Adipocyte (in vitro differentiated cells): ENCODE results near the gene C4BPB.

Source experiments
- DNase-seq: peaks from one replicate; pipeline ENCODE4 v3.0.0-alpha.2; 2015; ENCODE audit warnings: low read depth
- H3K27me3 ChIP-seq: replicated peaks from 2 replicates; pipeline ENCODE4 v1.7.0; 2013; ENCODE audit warnings: mild to moderate bottlenecking, low read length, moderate library complexity; ENCODE audit not compliant: control insufficient read depth, insufficient read depth
- H3K36me3 ChIP-seq: 2 replicates; pipeline ENCODE4 v1.7.0; 2013; ENCODE audit warnings: low read length, mild to moderate bottlenecking, moderate library complexity; ENCODE audit not compliant: control insufficient read depth, insufficient read depth, severe bottlenecking
- H3K4me1 ChIP-seq: 2 replicates; pipeline ENCODE4 v1.7.0; 2013; ENCODE audit warnings: mild to moderate bottlenecking, low read length, moderate library complexity; ENCODE audit not compliant: control insufficient read depth, insufficient read depth
- H3K4me3 ChIP-seq: 2 replicates; pipeline ENCODE4 v1.7.0; 2013; ENCODE audit warnings: mild to moderate bottlenecking, low read length, moderate library complexity
- H3K9ac ChIP-seq: 2 replicates; pipeline ENCODE4 v1.7.0; 2013; ENCODE audit warnings: mild to moderate bottlenecking, low read length, moderate library complexity
- H3K9me3 ChIP-seq: 2 replicates; pipeline ENCODE4 v1.7.0; 2013; ENCODE audit warnings: mild to moderate bottlenecking, low read length, moderate library complexity; ENCODE audit not compliant: control insufficient read depth

The C4BPB gene

GRCh38 chr1:207076181-207076955, 12.3 kb upstream of the C4BPB start:
- Histone ChIP-seq H3K4me1 (peaks cover 30% of the 10 kb centered on the region), H3K9ac (no peak overlapping the region), H3K4me3 (no peak overlapping the region), H3K27me3 (no peaks in the 10 kb centered on the region), H3K9me3 (no peaks in the 10 kb centered on the region), H3K36me3 (peaks cover 19% of the 10 kb centered on the region)
- DNase-seq: peak; percentile 25

DNA sequence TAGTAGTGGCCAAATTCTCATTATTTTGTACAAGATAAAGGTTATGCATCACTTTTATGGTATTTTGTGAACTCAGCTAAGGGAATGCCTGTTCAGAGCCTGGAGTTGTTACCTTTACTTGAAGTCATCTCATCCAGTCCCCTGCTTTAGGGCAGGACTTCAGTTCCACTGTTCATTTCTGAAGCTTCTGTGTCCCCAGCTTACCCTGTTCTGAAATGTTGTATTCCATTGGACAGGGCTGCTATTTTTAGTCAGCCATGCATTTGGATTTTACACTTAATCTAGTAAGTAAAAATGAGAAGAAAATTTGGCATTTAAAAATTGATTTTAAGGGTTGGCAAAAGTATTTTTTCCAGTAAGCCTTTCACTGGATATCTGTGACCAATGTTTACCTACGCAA, 11.6 kb upstream of the C4BPB start:
- Histone ChIP-seq H3K9me3 (no peaks in the 10 kb centered on the region), H3K27me3 (no peaks in the 10 kb centered on the region), H3K4me1 (peaks cover 30% of the 10 kb centered on the region), H3K36me3 (peaks cover 14% of the 10 kb centered on the region), H3K9ac (peak overlapping the region; percentile 3), H3K4me3 (no peak overlapping the region)
- no peak for DNase-seq

DNA sequence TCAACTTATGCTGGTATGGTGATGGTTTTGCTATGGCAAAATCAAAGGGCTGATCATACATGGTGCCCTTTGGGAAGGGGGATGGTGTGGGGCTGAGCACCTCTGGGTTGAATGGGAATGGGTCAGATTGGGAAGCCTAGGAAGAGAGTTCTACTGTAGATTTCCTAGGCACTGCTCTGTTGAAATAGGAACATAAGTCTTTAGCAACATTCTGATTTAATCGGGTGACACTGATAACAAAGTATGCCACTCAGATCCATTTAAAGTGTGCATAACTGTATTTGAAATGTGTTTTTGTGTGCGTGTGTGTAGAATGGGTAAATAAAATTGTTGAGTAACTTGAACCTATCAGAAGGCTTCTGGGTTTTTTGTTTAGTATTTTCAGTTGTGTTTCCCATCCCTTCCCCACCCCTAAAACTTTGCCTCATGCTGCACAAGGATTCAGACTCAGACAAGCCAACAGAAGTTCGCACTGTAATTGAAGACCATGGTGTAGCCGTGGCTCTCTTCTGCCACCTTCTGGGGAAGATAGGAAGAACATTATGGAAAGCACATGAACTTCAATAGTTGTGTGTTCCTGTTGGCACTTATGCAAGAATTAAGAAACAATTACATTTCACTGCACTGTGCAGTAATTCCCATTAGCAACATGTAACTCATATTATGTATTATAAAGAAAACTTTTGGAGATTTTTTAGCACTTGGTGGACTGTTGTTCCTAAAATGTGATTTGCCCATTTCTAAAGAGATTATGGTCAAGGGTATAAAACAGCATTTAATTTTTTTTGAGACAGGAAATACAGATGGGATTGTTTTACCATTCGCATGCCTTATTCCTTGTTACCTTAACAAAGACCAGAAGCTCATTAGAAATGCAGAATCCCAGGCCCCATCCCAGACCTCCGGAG, 10.9 kb upstream of the C4BPB start:
- DNase-seq: peak; percentile 88
- H3K9ac ChIP-seq: peak overlapping the region; percentile 3
- H3K36me3 ChIP-seq: peaks cover 8% of the 10 kb centered on the region

GRCh38 chr1:207078578-207079132, 10.0 kb upstream of the C4BPB start:
- H3K27me3 ChIP-seq: no peaks in the 10 kb centered on the region
- no peak for DNase-seq

More for the DNA sequence above, 10.9 kb upstream of the C4BPB start:
- H3K4me3 ChIP-seq: no peak overlapping the region
- no peaks in the 10 kb centered on the region for H3K9me3 ChIP-seq
- H3K27me3 ChIP-seq: no peaks in the 10 kb centered on the region
- peaks cover 29% of the 10 kb centered on the region for H3K4me1 ChIP-seq

GRCh38 chr1:207079706-207080241, 8.9 kb upstream of the C4BPB start:
- no peaks in the 10 kb centered on the region for H3K9me3 ChIP-seq
- H3K9ac ChIP-seq: no peak overlapping the region
- H3K27me3 ChIP-seq: no peaks in the 10 kb centered on the region
- no peak for DNase-seq
- H3K4me1 ChIP-seq: peaks cover 16% of the 10 kb centered on the region
- peaks cover 8% of the 10 kb centered on the region for H3K36me3 ChIP-seq
- H3K4me3 ChIP-seq: no peak overlapping the region

More at GRCh38 chr1:207078578-207079132, 10.0 kb upstream of the C4BPB start:
- Histone ChIP-seq H3K9ac (no peak overlapping the region), H3K4me3 (no peak overlapping the region), H3K9me3 (no peaks in the 10 kb centered on the region), H3K36me3 (peaks cover 8% of the 10 kb centered on the region), H3K4me1 (peaks cover 19% of the 10 kb centered on the region)

DNA sequence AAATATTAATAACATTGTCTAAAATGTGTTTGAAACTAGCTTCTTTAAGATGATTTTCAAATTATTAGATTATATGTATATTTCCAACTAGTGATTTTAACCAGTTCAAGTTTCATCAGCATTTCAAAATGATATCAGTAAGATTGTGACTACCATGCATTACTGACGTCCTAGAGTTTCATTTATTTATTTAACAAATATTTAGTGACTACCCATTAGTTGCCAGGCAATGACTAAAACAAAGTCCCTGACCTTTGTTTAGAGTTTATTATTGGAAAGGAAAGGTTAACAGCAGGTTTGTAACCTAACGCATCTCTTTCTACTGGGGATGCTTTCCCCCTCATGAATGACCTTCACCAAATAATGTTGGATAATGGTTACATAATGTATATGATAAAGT, 7.6 kb upstream of the C4BPB start:
- Histone ChIP-seq H3K36me3 (peaks cover 8% of the 10 kb centered on the region), H3K4me3 (no peak overlapping the region), H3K9ac (no peak overlapping the region), H3K4me1 (peaks cover 16% of the 10 kb centered on the region), H3K27me3 (no peaks in the 10 kb centered on the region), H3K9me3 (no peaks in the 10 kb centered on the region)
- no peak for DNase-seq

- no peak for DNase-seq
- Histone ChIP-seq H3K9me3 (no peaks in the 10 kb centered on the region), H3K4me3 (no peak overlapping the region), H3K27me3 (no peaks in the 10 kb centered on the region), H3K36me3 (peaks cover 8% of the 10 kb centered on the region), H3K9ac (no peak overlapping the region), H3K4me1 (peaks cover 16% of the 10 kb centered on the region)
Observed at GRCh38 chr1:207081806-207082205, 6.9 kb upstream of the C4BPB start.

GRCh38 chr1:207084232-207084631, 4.4 kb upstream of the C4BPB start:
- H3K4me3 ChIP-seq: no peak overlapping the region
- DNase-seq: peak; percentile 32
- no peaks in the 10 kb centered on the region for H3K4me1 ChIP-seq
- H3K36me3 ChIP-seq: peaks cover 5% of the 10 kb centered on the region
- H3K9ac ChIP-seq: no peak overlapping the region
- H3K27me3 ChIP-seq: no peaks in the 10 kb centered on the region
- no peaks in the 10 kb centered on the region for H3K9me3 ChIP-seq

GRCh38 chr1:207084701-207085180, 3.9 kb upstream of the C4BPB start:
- Histone ChIP-seq H3K9me3 (no peaks in the 10 kb centered on the region), H3K36me3 (no peaks in the 10 kb centered on the region), H3K4me1 (no peaks in the 10 kb centered on the region), H3K4me3 (no peak overlapping the region), H3K27me3 (no peaks in the 10 kb centered on the region), H3K9ac (no peak overlapping the region)
- peak; percentile 81 for DNase-seq

DNA sequence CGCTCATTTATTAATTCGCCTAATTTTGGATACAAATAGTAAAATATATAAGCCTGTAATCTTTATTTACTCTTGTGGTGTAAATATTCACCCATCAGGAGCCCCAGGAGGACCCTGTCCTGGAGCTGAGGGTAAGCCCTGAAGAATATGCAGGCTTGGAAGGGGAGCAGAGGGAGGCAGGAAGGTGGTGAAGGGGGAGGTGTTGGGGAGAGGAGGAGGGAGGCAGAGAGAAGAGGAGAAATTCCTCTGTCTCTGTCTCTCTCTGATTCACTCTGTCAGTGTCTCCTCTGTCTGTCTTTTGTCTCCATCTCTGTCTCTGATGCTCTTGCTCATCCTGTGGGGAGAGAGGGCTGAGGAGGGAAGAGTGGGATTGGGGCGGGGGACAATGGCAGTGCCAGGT, 2.8 kb upstream of the C4BPB start:
- H3K27me3 ChIP-seq: no peaks in the 10 kb centered on the region
- no peak overlapping the region for H3K4me3 ChIP-seq
- no peak overlapping the region for H3K9ac ChIP-seq
- H3K36me3 ChIP-seq: no peaks in the 10 kb centered on the region
- DNase-seq: no peak
- no peaks in the 10 kb centered on the region for H3K4me1 ChIP-seq
- H3K9me3 ChIP-seq: no peaks in the 10 kb centered on the region

DNA sequence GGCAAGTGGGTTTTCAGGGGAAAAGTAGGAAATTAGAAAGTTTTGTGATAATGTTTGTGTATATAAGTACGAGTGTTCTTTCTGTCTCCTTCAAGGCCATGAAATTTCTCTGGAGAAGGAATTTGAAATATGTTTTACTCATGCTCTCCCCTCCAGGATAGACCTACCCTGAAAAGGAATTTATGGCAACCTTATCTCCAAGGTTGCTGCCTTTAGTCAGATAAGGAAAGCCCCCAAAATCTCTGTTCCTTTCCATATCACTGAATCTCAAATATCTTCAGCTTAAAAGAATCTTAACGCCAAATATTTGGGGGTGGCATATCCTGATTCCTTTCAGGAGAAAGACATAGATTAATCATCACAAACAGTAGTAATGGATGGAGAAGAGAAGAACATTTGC, 499 bp upstream of the C4BPB start:
- peak; percentile 21 for DNase-seq

More for the DNA sequence above, 499 bp upstream of the C4BPB start:
- no peaks in the 10 kb centered on the region for H3K36me3 ChIP-seq
- H3K4me1 ChIP-seq: no peaks in the 10 kb centered on the region
- no peak overlapping the region for H3K9ac ChIP-seq
- H3K9me3 ChIP-seq: no peaks in the 10 kb centered on the region
- H3K4me3 ChIP-seq: no peak overlapping the region
- no peaks in the 10 kb centered on the region for H3K27me3 ChIP-seq
